Kidney capillary endothelial cell (primary cell): ENCODE data around the gene KCNK5.

Experiments used
- DNase-seq: peaks from one replicate; pipeline ENCODE4 v3.0.0-alpha.2; 2018; ENCODE audit warnings: low spot score

Gene KCNK5

DNA sequence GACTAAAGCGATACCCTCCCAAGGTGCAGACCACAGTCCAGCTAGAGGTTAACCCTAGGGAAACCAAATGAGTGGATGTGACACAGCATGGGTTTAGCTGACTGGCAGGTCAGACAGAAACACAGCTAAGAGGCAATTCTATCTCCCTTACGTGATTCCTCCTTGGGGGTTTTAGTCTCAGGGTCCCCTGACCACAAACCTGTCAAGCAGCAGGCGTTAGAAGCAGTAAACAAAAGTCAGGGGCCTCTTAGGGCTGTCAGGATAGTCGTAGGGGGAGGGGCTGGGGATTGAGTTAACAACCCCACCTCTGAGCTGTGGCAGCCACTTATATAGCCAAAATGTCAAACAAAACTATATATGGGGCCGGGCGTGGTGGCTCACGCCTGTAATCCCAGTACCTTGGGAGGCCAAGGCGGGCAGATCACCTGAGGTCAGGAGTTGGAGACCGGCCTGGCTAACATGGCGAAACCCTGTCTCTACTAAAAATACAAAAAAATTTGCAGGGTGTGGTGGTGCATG lies 13.6 kb downstream of the KCNK5 start:
- DNase-seq, result no peak

DNA sequence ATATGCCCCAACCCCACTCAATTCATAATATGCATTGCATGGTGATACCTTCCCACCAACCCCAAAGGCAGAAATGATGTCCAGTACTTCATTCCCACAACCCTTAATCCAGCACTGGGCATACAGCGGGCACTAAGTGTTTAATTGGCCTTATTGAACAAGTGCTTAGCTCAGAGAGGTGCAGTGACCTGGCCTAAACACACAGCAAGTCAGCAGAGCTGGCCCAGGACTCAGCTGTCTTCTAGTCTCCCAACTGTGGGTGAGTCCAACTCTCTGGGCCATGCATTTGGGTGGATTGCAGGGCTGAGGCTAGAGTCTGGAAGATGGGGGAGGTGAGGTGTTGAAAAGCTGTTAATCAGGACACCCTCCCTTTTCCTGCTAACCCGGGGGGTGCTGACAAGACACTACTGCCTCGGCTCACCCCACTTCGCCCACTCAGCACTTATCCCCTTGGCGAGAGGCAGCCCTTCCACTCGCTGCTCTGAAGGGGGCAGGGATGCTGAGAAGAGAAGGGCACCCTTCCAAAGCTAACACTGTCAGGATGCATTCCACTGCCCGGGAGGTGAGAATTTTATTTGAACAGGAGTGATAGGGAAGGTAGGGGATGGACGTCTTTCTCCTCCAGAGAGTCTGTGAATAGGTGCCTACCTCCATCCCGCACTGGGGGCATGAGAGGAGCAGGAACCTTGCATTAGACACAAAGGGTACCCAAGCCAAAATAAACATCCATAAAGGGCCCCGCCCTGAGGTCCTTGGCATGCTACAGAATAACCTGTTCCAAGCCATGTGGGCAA lies 14.2 kb downstream of the KCNK5 start:
- DNase-seq, result no peak

DNA sequence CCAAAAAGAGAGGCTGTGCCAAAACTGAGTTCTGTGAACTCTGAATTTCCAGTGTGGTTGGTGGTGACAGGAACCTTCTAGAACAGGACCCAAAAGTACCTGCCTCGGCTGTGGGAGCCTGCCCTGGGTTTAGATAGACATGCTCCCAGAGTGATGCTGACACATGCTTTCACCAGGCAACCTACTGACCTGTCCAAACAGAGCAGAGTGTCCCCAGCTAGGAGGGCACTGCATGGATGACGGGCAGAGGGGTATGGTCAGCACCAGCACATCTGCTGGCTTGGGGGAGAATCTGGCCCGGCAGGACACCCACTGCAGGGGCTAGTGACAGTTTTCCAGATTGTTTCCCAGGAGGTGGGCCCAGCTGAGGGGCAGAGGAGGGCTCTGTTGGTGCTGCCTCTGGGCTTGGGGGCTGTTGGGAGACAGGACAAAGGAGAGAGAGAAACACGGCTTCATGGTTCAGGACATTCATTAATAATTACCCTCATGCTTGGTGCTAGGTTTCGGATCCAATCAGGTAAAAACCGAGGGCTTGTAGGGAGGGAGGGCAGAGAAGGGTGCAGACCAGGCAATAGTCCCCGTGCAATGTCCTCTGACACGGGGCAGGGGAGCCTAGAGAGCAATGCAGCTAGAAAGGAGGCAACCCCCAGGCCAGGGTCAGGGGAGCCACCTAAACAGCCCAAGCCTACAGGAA lies 15.0 kb downstream of the KCNK5 start:
- no peak for DNase-seq

- no peak for DNase-seq
Observed at GRCh38 chr6:39213195-39213920, 15.9 kb downstream of the KCNK5 start.

GRCh38 chr6:39211183-39211582 lies 18.1 kb downstream of the KCNK5 start:
- DNase-seq, result no peak

GRCh38 chr6:39210450-39210849 lies 18.8 kb downstream of the KCNK5 start:
- no peak for DNase-seq

DNA sequence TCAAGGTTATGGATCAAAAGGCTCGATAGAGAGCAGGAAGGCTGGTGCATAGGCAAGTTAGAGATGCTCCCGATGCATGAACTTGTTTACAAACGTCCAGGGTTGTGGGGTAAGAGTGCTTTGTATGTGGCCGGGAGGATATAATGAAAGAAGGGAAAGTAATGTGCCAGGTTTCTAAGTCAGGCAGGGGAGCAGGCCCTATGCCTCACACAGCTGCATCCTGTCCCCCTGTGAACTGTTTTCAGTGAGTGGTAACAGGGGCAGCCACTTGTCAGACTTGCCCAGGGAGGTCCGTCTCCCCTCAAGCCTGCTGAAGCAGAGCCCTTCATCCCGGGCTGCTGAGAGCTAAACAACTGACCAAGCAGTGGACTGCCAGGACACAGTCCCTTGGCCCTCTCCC lies 19.4 kb downstream of the KCNK5 start:
- no peak for DNase-seq

DNA sequence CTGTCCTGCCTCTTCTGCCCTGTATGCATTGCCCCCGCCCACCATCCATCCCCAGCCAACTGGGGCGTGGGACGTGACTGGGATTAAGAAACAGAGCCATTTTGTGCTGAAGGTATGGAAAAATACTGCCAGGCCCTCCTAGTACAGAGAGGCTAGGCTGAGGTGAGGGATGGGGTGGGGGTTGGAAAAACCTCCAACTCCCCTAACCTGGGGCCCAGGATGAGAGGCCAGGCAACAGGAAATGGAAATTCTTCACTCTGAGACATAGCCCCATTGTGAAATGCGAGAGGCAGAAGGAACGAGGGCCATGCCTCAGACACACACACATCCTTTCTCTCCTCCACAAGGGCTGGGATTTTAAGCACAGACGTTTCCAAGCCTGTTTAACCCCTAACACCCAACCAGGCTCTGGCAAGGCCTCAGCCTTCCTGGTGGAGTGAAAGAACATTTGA lies 19.9 kb downstream of the KCNK5 start:
- no peak for DNase-seq

DNA sequence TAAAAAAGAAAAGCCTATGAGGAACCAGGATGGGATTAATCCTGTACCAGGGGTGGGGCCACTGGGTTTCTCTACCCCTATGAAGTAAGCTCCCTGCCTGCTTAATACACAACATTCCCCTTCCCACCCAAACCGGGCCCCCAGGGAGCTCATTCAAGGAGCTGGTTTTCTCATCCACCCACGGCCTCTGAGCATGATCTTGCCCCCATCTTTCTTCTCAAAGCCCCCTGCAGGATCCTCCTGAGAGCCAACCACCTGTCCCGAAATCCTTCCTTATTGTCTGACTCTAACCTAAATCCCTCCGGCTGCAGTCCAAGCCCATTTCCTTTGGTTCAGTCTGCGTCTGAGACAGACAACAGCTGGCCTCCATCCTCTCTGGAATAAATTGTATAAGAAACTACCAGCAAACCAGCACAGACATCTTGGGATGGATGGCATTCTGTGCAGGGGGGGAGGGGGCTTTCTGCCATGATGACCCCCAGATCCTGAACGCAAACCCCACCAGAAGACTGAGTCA lies 21.0 kb downstream of the KCNK5 start:
- DNase-seq, result no peak

GRCh38 chr6:39207416-39208222 lies 21.7 kb downstream of the KCNK5 start:
- no peak for DNase-seq

GRCh38 chr6:39206250-39206721 lies 23.0 kb downstream of the KCNK5 start:
- no peak for DNase-seq

GRCh38 chr6:39204646-39205244 lies 24.5 kb downstream of the KCNK5 start:
- DNase-seq, result no peak

GRCh38 chr6:39204160-39204495 lies 25.1 kb downstream of the KCNK5 start:
- no peak for DNase-seq

GRCh38 chr6:39203436-39204159 lies 25.7 kb downstream of the KCNK5 start:
- DNase-seq, result no peak

GRCh38 chr6:39202166-39202565 lies 27.1 kb downstream of the KCNK5 start:
- no peak for DNase-seq

- no peak for DNase-seq
Observed at GRCh38 chr6:39200498-39201020, 28.7 kb downstream of the KCNK5 start.

GRCh38 chr6:39199976-39200375 lies 29.3 kb downstream of the KCNK5 start:
- no peak for DNase-seq

GRCh38 chr6:39199231-39199940 lies 29.9 kb downstream of the KCNK5 start:
- DNase-seq, result no peak

DNA sequence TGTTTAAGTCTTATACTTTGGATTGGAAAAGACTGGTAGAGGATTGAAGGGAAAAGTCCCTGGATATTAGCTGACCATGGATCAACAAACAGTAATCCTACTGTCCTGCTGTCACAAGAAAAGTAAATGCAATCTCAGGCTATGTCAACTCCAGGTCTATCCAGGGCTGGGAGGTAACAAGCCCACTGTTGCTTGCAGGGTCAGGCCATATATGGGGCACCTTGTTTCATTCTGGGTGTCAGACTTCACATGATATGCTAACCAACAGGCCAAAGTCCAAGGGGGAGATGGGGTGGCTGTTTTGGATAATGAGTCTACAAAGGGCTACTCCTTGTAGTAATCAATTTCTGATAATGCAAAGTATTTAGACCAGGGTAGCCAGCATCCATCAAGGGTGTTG lies 30.7 kb downstream of the KCNK5 start:
- DNase-seq, result no peak
